NT2/D1 (cell line): ENCODE data around the gene ZDHHC20.

Experiments
- YY1 ChIP-seq: IDR thresholded peaks from 2 replicates; pipeline ENCODE4 v1.6.1; 2011; ENCODE audit not compliant: insufficient read length, insufficient read depth
- ZNF274 ChIP-seq: IDR thresholded peaks from 2 replicates; pipeline ENCODE4 v1.6.1; 2011; ENCODE audit warnings: mild to moderate bottlenecking, low read depth, low read length

- no peak for TF ChIP-seq ZNF274
- no peak for TF ChIP-seq YY1
These were observed 120.9 kb downstream of the ZDHHC20 start for GRCh38 chr13:21338156-21338555.
